A549 (cell line): ENCODE data around the gene OXA1L.

Experiments used
- CHD4 ChIP-seq: fragments of 200-600 bp; sonication (generic); IDR thresholded peaks from 2 replicates; pipeline ENCODE4 v1.6.1; 2016; ENCODE audit warnings: antibody characterized with exemption, mild to moderate bottlenecking, borderline replicate concordance
- ELK1 ChIP-seq: fragments of 150-350 bp; IDR thresholded peaks from 2 replicates; pipeline ENCODE4 v1.6.1; 2014; ENCODE audit warnings: low read depth, mild to moderate bottlenecking, low read length
- HDAC2 ChIP-seq: fragments of 200-600 bp; sonication (generic); IDR thresholded peaks from 2 replicates; pipeline ENCODE4 v1.6.1; 2016
- MAX ChIP-seq: IDR thresholded peaks from 2 replicates; pipeline ENCODE4 v1.6.1; 2012
- POLR2A ChIP-seq: IDR thresholded peaks from 2 replicates; pipeline ENCODE4 v1.6.1; 2012; ENCODE audit warnings: mild to moderate bottlenecking, low read length
- RAD21 ChIP-seq, 2 experiments: fragments of >200 bp in 1 of 2; sonication (Bioruptor Twin) in 1 of 2; formaldehyde crosslinking in 1 of 2; IDR thresholded peaks in 1 of 2; conservative IDR thresholded peaks in 1 of 2; 2 replicates in 1 of 2; 3 replicates in 1 of 2; pipeline ENCODE4 v1.6.1; 2012 to 2018; ENCODE audit warnings: inconsistent platforms in 1 of 2
- REST ChIP-seq: fragments of 200-600 bp; sonication (generic); IDR thresholded peaks from 2 replicates; pipeline ENCODE4 v1.6.1; 2016; ENCODE audit warnings: antibody characterized with exemption, mild to moderate bottlenecking, moderate library complexity
- ZFP36 ChIP-seq: fragments of 450-650 bp; IDR thresholded peaks from 2 replicates; pipeline ENCODE4 v1.6.1; 2014; ENCODE audit warnings: borderline replicate concordance; ENCODE audit not compliant: partially characterized antibody
- TF ChIP-seq, protein P1 (sequence below): fragments of >200 bp; sonication (Bioruptor Twin); formaldehyde crosslinking; IDR thresholded peaks from 3 replicates; pipeline ENCODE4 v1.5.1; 2016

GRCh38 chr14:22814941-22815713 lies 48.6 kb downstream of the OXA1L start, which contains the start of gene SLC7A7:
- TF ChIP-seq RAD21 (conservative IDR thresholded peaks at IDR 0.05 in 1 of 2, IDR thresholded peaks at IDR 0.05 in 1 of 2) (no peak), HDAC2 (no peak), MAX (no peak), REST (no peak), POLR2A (no peak), CHD4 (no peak), ZFP36 (no peak), ELK1 (no peak)
- TF ChIP-seq, protein P1, sequence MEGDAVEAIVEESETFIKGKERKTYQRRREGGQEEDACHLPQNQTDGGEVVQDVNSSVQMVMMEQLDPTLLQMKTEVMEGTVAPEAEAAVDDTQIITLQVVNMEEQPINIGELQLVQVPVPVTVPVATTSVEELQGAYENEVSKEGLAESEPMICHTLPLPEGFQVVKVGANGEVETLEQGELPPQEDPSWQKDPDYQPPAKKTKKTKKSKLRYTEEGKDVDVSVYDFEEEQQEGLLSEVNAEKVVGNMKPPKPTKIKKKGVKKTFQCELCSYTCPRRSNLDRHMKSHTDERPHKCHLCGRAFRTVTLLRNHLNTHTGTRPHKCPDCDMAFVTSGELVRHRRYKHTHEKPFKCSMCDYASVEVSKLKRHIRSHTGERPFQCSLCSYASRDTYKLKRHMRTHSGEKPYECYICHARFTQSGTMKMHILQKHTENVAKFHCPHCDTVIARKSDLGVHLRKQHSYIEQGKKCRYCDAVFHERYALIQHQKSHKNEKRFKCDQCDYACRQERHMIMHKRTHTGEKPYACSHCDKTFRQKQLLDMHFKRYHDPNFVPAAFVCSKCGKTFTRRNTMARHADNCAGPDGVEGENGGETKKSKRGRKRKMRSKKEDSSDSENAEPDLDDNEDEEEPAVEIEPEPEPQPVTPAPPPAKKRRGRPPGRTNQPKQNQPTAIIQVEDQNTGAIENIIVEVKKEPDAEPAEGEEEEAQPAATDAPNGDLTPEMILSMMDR, result no peak
